ENCODE data around the gene FAM13A.
"Not testable (repeated sequence)": the region's sequence is repeated elsewhere in the genome, so short reads cannot be mapped to it uniquely, and the experiment has no call there.

- TF ChIP-seq, protein P1, sequence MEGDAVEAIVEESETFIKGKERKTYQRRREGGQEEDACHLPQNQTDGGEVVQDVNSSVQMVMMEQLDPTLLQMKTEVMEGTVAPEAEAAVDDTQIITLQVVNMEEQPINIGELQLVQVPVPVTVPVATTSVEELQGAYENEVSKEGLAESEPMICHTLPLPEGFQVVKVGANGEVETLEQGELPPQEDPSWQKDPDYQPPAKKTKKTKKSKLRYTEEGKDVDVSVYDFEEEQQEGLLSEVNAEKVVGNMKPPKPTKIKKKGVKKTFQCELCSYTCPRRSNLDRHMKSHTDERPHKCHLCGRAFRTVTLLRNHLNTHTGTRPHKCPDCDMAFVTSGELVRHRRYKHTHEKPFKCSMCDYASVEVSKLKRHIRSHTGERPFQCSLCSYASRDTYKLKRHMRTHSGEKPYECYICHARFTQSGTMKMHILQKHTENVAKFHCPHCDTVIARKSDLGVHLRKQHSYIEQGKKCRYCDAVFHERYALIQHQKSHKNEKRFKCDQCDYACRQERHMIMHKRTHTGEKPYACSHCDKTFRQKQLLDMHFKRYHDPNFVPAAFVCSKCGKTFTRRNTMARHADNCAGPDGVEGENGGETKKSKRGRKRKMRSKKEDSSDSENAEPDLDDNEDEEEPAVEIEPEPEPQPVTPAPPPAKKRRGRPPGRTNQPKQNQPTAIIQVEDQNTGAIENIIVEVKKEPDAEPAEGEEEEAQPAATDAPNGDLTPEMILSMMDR (IDR thresholded peaks at IDR 0.05), result not testable (repeated sequence)
- not testable (repeated sequence) for TF ChIP-seq POLR2A, POLR2AphosphoS5 (IDR thresholded peaks at IDR 0.05)
Measured at GRCh38 chr4:88995257-88995656, 61.7 kb downstream of the FAM13A start.

All from prostate gland (tissue), 2 donors.